HL-60 (cell line): ENCODE data around the gene ERBB4.

Experiments
- DNase-seq, 2 experiments: peaks; one replicate each; pipeline ENCODE4 v3.0.0-alpha.2; 2010 to 2020; ENCODE audit warnings: low read depth in 1 of 2, low spot score in 1 of 2
- H3K27ac ChIP-seq: fragments of 250-450 bp; sonication (Bioruptor Pico); replicated peaks from 2 replicates; pipeline ENCODE4 v1.5.1; 2020; ENCODE audit warnings: mild to moderate bottlenecking, moderate library complexity
- H3K27me3 ChIP-seq: fragments of 250-450 bp; sonication (Bioruptor Pico); 2 replicates; pipeline ENCODE4 v1.5.1; 2021; ENCODE audit warnings: mild to moderate bottlenecking, moderate library complexity; ENCODE audit not compliant: insufficient read depth, poor library complexity, severe bottlenecking
- H3K4me3 ChIP-seq: replicated peaks from 2 replicates; pipeline ENCODE4 v1.5.1; 2011; ENCODE audit warnings: mild to moderate bottlenecking, control low read depth, low read length; ENCODE audit not compliant: insufficient read depth
- GABPA ChIP-seq: IDR thresholded peaks from 2 replicates; pipeline ENCODE4 v1.6.1; 2012; ENCODE audit warnings: low read depth
- POLR2AphosphoS5 ChIP-seq: IDR thresholded peaks from 2 replicates; pipeline ENCODE4 v1.6.1; 2012; ENCODE audit warnings: low read depth
- REST ChIP-seq: IDR thresholded peaks from 2 replicates; pipeline ENCODE4 v1.6.1; 2012; ENCODE audit warnings: low read depth; ENCODE audit not compliant: insufficient replicate concordance
- SPI1 ChIP-seq: IDR thresholded peaks from 2 replicates; pipeline ENCODE4 v1.6.1; 2012; ENCODE audit warnings: low read depth, mild to moderate bottlenecking, borderline replicate concordance
- TF ChIP-seq, protein P1 (sequence below): IDR thresholded peaks from one replicate; pipeline ENCODE4 v1.5.1; 2011; ENCODE audit warnings: low read length, control low read depth, inconsistent platforms; ENCODE audit not compliant: insufficient read depth

Gene ERBB4

DNA sequence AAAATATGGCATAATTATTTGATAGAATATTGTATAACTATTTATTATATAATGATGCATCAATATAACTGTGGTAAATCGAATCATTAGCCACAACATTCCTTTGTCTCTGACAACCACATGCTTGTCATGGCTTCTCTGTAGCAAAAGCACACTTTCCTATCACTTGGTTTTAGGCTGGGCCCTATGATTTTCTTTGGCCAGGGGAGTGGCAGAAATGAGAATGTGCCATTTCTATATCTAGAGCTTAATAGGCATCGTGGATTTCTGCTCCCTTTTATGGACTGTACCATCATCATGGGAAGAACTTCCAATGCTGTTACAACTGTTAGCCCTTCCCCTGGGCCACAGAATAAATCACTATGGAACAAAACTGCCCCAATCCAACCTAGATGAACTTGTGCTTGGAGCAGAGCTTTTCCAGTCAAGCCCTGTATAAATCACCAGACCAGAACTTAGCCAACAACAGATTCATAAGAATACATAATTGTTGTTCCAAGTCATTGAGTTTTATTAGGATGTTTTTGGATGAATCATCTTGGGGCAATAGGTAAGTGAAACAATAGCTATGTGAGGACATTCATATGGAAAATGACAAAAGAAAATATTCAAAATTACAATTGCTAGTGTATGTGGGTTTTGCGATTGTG lies 715.8 kb downstream of the ERBB4 start:
- no peak overlapping the region for H3K4me3 ChIP-seq
- H3K27ac ChIP-seq = no peak overlapping the region
- no peak for DNase-seq
- no peaks in the 10 kb centered on the region for H3K27me3 ChIP-seq
- TF ChIP-seq REST (no peak), POLR2AphosphoS5 (no peak), SPI1 (no peak)

DNA sequence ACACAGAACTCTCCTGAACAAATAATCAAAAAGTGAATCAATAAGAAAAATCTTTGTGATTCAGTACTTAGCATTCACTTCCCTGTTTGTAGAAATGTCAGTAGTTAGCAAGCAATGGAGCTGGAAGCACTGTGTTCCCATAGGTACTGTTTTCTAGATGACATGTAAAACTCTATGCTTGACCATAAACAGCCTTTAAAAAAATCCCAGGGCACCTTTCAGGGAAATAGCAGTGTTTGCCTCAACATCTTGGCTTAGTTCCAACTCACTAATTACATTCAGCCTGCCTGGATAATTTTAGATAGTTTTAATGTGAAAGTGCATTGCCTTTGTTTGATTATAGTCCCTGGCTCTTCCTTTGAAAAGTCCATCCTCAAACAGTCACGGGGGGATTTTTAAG lies 721.8 kb downstream of the ERBB4 start:
- Histone ChIP-seq H3K4me3 (no peak overlapping the region), H3K27ac (no peak overlapping the region), H3K27me3 (no peaks in the 10 kb centered on the region)
- DNase-seq = no peak
- TF ChIP-seq SPI1 = no peak
- no peak for TF ChIP-seq GABPA
- no peak for TF ChIP-seq POLR2AphosphoS5
- TF ChIP-seq, protein P1, sequence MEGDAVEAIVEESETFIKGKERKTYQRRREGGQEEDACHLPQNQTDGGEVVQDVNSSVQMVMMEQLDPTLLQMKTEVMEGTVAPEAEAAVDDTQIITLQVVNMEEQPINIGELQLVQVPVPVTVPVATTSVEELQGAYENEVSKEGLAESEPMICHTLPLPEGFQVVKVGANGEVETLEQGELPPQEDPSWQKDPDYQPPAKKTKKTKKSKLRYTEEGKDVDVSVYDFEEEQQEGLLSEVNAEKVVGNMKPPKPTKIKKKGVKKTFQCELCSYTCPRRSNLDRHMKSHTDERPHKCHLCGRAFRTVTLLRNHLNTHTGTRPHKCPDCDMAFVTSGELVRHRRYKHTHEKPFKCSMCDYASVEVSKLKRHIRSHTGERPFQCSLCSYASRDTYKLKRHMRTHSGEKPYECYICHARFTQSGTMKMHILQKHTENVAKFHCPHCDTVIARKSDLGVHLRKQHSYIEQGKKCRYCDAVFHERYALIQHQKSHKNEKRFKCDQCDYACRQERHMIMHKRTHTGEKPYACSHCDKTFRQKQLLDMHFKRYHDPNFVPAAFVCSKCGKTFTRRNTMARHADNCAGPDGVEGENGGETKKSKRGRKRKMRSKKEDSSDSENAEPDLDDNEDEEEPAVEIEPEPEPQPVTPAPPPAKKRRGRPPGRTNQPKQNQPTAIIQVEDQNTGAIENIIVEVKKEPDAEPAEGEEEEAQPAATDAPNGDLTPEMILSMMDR = no peak
- no peak for TF ChIP-seq REST

GRCh38 chr2:211812587-211812986 lies 726.0 kb downstream of the ERBB4 start:
- no peak overlapping the region for H3K27ac ChIP-seq
- TF ChIP-seq REST = no peak
- TF ChIP-seq, protein P1 = no peak
- no peak for TF ChIP-seq GABPA
- TF ChIP-seq SPI1 = no peak
- TF ChIP-seq POLR2AphosphoS5 = no peak
- DNase-seq = no peak

More at GRCh38 chr2:211812587-211812986, 726.0 kb downstream of the ERBB4 start:
- no peaks in the 10 kb centered on the region for H3K27me3 ChIP-seq
- no peak overlapping the region for H3K4me3 ChIP-seq
